ENCODE results near the gene DEGS2.
"Not testable (repeated sequence)": the region's sequence is repeated elsewhere in the genome, so short reads cannot be mapped to it uniquely, and the experiment has no call there.

The DEGS2 gene

GRCh38 chr14:100178691-100179090, 19.2 kb upstream of the DEGS2 start:
- DNase-seq: no peak

GRCh38 chr14:100176811-100177327, 17.4 kb upstream of the DEGS2 start:
- no peak for DNase-seq

- no peak for DNase-seq
Observed at GRCh38 chr14:100173353-100173752, 13.9 kb upstream of the DEGS2 start.

GRCh38 chr14:100172811-100173210, 13.4 kb upstream of the DEGS2 start:
- DNase-seq: no peak

GRCh38 chr14:100170880-100171279, 11.4 kb upstream of the DEGS2 start:
- DNase-seq: no peak

GRCh38 chr14:100168506-100168905, 9.1 kb upstream of the DEGS2 start:
- DNase-seq: no peak

GRCh38 chr14:100165831-100166440, 6.5 kb upstream of the DEGS2 start:
- no peak for DNase-seq

- DNase-seq: no peak
Observed at GRCh38 chr14:100165376-100165775, 5.9 kb upstream of the DEGS2 start.

GRCh38 chr14:100160534-100160916, 1.1 kb upstream of the DEGS2 start:
- no peak for DNase-seq

GRCh38 chr14:100159865-100160533, 554 bp upstream of the DEGS2 start:
- DNase-seq: no peak

GRCh38 chr14:100158566-100159093, 815 bp downstream of the DEGS2 start:
- no peak for DNase-seq

GRCh38 chr14:100157548-100158232, 1.8 kb downstream of the DEGS2 start:
- not testable (repeated sequence) for DNase-seq

- DNase-seq: no peak
Observed at GRCh38 chr14:100156776-100157175, 2.7 kb downstream of the DEGS2 start.

- no peak for DNase-seq
Observed at GRCh38 chr14:100155756-100156616, 3.5 kb downstream of the DEGS2 start.

- no peak for DNase-seq
Observed at GRCh38 chr14:100155049-100155621, 4.3 kb downstream of the DEGS2 start.

GRCh38 chr14:100153560-100153959, 5.9 kb downstream of the DEGS2 start:
- DNase-seq: no peak

GRCh38 chr14:100152091-100152490, 7.4 kb downstream of the DEGS2 start:
- no peak for DNase-seq

GRCh38 chr14:100150932-100151587, 8.4 kb downstream of the DEGS2 start:
- no peak for DNase-seq

- no peak for DNase-seq
Observed at GRCh38 chr14:100149851-100150611, 9.4 kb downstream of the DEGS2 start.

- DNase-seq: no peak
Observed at GRCh38 chr14:100148837-100149731, 10.4 kb downstream of the DEGS2 start.

Measured in NCI-H2029 treated with DMSO at 0.1 percent for 48 hours (cell line).